HEK293 (cell line): Measurements from ENCODE around the gene MECP2.

ENCODE experiments used
- CTCF ChIA-PET: fragments of 350-600 bp; formaldehyde crosslinking; extraction: SDS; loops from one replicate; lab custom pipeline; 2021; ENCODE audit warnings: antibody characterized with exemption; lab: Yijun Ruan, JAX
- POLR2A ChIA-PET: fragments of 300-600 bp; formaldehyde crosslinking; extraction: SDS; loops from one replicate; lab custom pipeline; 2020; ENCODE audit warnings: antibody characterized with exemption, inconsistent platforms; lab: Yijun Ruan, JAX
- H3K27ac ChIP-seq: fragments of 200-500 bp; sonication (Bioruptor generic); 2 replicates; pipeline ENCODE4 v1.5.1; 2014; ENCODE audit warnings: low read depth, low read length, control low read depth, inconsistent platforms; ENCODE audit errors: extremely low read depth
- H3K36me3 ChIP-seq, 2 experiments: fragments of 200-500 bp in 1 of 2; sonication (Bioruptor generic) in 1 of 2; 1 replicate in 1 of 2; 2 replicates in 1 of 2; pipeline ENCODE4 v1.5.1; 2014 to 2017; ENCODE audit warnings: inconsistent platforms in 2 of 2, low read length in 2 of 2; ENCODE audit not compliant: control insufficient read depth in 2 of 2, insufficient read depth in 1 of 2
- H3K4me1 ChIP-seq: fragments of 200-500 bp; sonication (Bioruptor generic); 2 replicates; pipeline ENCODE4 v1.5.1; 2014; ENCODE audit warnings: mild to moderate bottlenecking, low read length, inconsistent platforms; ENCODE audit not compliant: control insufficient read depth, insufficient read depth
- H3K4me3 ChIP-seq: 2 replicates; pipeline ENCODE4 v1.5.1; 2011; ENCODE audit warnings: low read depth, mild to moderate bottlenecking, control low read depth, low read length, moderate library complexity
- H3K9me3 ChIP-seq: fragments of 200-500 bp; sonication (Bioruptor generic); 2 replicates; pipeline ENCODE4 v1.5.1; 2014; ENCODE audit warnings: low read depth, low read length, inconsistent platforms; ENCODE audit not compliant: control insufficient read depth, insufficient read depth
- EGR2 ChIP-seq: fragments of 450-650 bp; formaldehyde crosslinking; IDR thresholded peaks from 2 replicates; pipeline ENCODE4 v1.5.1; 2016; ENCODE audit warnings: low read depth, missing biosample characterization, missing genetic modification characterization
- RBAK ChIP-seq: fragments of 450-650 bp; formaldehyde crosslinking; IDR thresholded peaks from 2 replicates; pipeline ENCODE4 v1.5.1; 2016; ENCODE audit warnings: missing biosample characterization, missing genetic modification characterization
- SETDB1 ChIP-seq: IDR thresholded peaks from one replicate; pipeline ENCODE4 v1.6.1; 2017; ENCODE audit warnings: mild to moderate bottlenecking, low read length, moderate library complexity, mixed read lengths; ENCODE audit not compliant: insufficient read length
- ZFHX2 ChIP-seq: fragments of 450-650 bp; formaldehyde crosslinking; conservative IDR thresholded peaks from 2 replicates; pipeline ENCODE4 v1.5.1; 2016; ENCODE audit warnings: missing biosample characterization, missing genetic modification characterization
- ZNF501 ChIP-seq: fragments of 450-650 bp; formaldehyde crosslinking; IDR thresholded peaks from 2 replicates; pipeline ENCODE4 v1.5.1; 2016; ENCODE audit warnings: missing biosample characterization, missing genetic modification characterization
- ZNF561 ChIP-seq: fragments of 450-650 bp; IDR thresholded peaks from 2 replicates; pipeline ENCODE4 v1.5.1; 2018; ENCODE audit warnings: missing biosample characterization, missing genetic modification characterization, borderline replicate concordance
- ZNF664 ChIP-seq: fragments of 450-650 bp; formaldehyde crosslinking; IDR thresholded peaks from 2 replicates; pipeline ENCODE4 v1.5.1; 2016; ENCODE audit warnings: missing biosample characterization, missing genetic modification characterization
- ZNF792 ChIP-seq: fragments of 450-650 bp; formaldehyde crosslinking; IDR thresholded peaks from 2 replicates; pipeline ENCODE4 v1.5.1; 2016; ENCODE audit warnings: missing biosample characterization, missing genetic modification characterization
- ZSCAN16 ChIP-seq: fragments of 450-650 bp; formaldehyde crosslinking; IDR thresholded peaks from 2 replicates; pipeline ENCODE4 v1.5.1; 2016; ENCODE audit warnings: missing biosample characterization, missing genetic modification characterization
- TF ChIP-seq, protein P1 (sequence below): fragments of 450-650 bp; formaldehyde crosslinking; IDR thresholded peaks from 2 replicates; pipeline ENCODE4 v1.5.1; 2016; ENCODE audit warnings: missing biosample characterization, missing genetic modification characterization
- TF ChIP-seq, protein P2 (sequence below): fragments of 450-650 bp; formaldehyde crosslinking; IDR thresholded peaks from 2 replicates; pipeline ENCODE4 v1.5.1; 2016; ENCODE audit warnings: missing biosample characterization, missing genetic modification characterization
- TF ChIP-seq, protein P3 (sequence below): fragments of 450-650 bp; formaldehyde crosslinking; IDR thresholded peaks from 2 replicates; pipeline ENCODE4 v1.5.1; 2016; ENCODE audit warnings: missing biosample characterization, missing genetic modification characterization
- TF ChIP-seq, protein P4 (sequence below): fragments of 450-650 bp; formaldehyde crosslinking; IDR thresholded peaks from 2 replicates; pipeline ENCODE4 v1.5.1; 2016; ENCODE audit warnings: missing biosample characterization, missing genetic modification characterization
- TF ChIP-seq, protein P5 (sequence below): fragments of 450-650 bp; formaldehyde crosslinking; IDR thresholded peaks from 2 replicates; pipeline ENCODE4 v1.5.1; 2016; ENCODE audit warnings: missing biosample characterization, missing genetic modification characterization

Gene MECP2

DNA sequence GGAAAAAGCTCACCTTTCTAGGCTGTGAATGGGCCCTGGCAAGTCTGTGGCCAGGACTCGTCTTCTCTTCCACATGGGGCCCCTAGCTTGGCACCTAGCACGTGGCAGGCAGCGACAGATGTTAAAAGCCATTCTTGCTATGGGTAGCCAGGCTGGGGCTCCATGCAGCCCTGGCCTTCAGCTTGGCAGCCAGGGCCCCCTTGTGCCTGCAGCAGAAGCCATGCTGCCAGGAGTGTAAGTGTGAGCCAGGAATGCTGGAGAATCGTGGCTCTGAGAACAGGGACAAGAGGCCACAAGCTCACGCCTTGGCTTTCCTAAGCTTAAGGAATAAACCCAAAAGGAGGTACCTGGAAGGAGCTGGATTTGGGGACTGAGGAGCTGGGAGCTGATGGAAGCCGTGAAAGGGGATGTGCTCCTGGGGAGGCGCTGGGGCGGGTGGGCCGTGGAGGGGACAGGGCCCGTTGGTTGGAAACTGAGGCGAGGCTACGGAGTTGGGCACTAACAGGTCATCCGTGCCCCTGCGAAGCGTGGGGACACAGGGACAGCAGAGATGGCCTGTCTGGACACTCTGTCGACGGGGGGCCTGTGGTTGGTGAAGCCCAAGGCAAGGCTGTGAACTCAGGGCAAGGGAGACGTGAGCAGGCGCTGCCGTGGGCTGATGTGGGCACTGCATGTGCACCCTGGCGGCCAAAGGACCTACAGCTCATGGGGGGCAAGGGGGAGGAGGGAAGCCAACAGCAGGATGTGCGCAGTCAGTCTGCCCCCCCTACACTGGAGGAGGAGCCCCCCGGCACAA lies 45.6 kb upstream of the MECP2 start:
- TF ChIP-seq, protein P1, sequence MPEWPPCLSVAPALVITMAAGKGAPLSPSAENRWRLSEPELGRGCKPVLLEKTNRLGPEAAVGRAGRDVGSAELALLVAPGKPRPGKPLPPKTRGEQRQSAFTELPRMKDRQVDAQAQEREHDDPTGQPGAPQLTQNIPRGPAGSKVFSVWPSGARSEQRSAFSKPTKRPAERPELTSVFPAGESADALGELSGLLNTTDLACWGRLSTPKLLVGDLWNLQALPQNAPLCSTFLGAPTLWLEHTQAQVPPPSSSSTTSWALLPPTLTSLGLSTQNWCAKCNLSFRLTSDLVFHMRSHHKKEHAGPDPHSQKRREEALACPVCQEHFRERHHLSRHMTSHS, result no peak
- TF ChIP-seq ZNF561 (tag by site-specific recombination) (no peak), ZSCAN16 (tag by site-specific recombination) (no peak), ZNF792 (tag by site-specific recombination) (no peak), RBAK (tag by site-specific recombination) (no peak)
- H3K36me3 ChIP-seq, result no peaks in the 10 kb centered on the region
- ChIA-PET POLR2A (interaction anchor here (0.6 kb wide), 1 partner anchor 53 kb away, joined by 5 read pairs; no protein-coding TSS in a partner anchor), CTCF (interaction anchor here (0.6 to 1.2 kb wide), 2 partner anchors 12 to 391 kb away, joined by 3 to 4 read pairs; no protein-coding TSS in a partner anchor)
- H3K27ac ChIP-seq, result no peak overlapping the region
- H3K4me1 ChIP-seq, result no peaks in the 10 kb centered on the region
- no peaks in the 10 kb centered on the region for H3K9me3 ChIP-seq
- no peak overlapping the region for H3K4me3 ChIP-seq

DNA sequence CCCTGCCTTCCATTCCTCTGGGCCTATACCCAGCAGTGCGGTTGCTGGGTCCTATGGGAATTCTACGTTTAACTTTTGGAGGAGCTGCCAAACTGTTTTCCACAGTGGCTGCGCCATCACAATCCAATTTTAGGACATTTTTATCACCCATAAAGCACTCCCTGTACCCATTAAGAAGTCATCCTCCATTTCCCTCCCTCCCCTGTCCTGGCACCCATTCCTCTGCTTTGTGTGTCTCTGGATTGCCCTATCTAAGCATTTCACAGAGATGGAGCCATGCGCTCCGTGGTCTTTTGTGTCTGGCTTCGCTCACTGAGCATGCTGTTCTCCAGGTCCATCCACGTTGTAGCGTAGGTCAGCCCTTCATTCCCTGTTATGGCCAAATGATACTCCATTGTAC lies 44.9 kb upstream of the MECP2 start:
- CTCF ChIA-PET, result interaction anchor here (0.6 to 1.2 kb wide), 2 partner anchors 11 to 91 kb away, joined by 3 to 4 read pairs; no protein-coding TSS in a partner anchor
- no peaks in the 10 kb centered on the region for H3K4me1 ChIP-seq
- H3K36me3 ChIP-seq, result no peaks in the 10 kb centered on the region
- no peak overlapping the region for H3K4me3 ChIP-seq
- no peak for TF ChIP-seq ZNF501
- TF ChIP-seq ZNF664, result no peak
- TF ChIP-seq SETDB1, result no peak
- TF ChIP-seq, protein P2, sequence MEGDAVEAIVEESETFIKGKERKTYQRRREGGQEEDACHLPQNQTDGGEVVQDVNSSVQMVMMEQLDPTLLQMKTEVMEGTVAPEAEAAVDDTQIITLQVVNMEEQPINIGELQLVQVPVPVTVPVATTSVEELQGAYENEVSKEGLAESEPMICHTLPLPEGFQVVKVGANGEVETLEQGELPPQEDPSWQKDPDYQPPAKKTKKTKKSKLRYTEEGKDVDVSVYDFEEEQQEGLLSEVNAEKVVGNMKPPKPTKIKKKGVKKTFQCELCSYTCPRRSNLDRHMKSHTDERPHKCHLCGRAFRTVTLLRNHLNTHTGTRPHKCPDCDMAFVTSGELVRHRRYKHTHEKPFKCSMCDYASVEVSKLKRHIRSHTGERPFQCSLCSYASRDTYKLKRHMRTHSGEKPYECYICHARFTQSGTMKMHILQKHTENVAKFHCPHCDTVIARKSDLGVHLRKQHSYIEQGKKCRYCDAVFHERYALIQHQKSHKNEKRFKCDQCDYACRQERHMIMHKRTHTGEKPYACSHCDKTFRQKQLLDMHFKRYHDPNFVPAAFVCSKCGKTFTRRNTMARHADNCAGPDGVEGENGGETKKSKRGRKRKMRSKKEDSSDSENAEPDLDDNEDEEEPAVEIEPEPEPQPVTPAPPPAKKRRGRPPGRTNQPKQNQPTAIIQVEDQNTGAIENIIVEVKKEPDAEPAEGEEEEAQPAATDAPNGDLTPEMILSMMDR, result no peak
- TF ChIP-seq, protein P3, sequence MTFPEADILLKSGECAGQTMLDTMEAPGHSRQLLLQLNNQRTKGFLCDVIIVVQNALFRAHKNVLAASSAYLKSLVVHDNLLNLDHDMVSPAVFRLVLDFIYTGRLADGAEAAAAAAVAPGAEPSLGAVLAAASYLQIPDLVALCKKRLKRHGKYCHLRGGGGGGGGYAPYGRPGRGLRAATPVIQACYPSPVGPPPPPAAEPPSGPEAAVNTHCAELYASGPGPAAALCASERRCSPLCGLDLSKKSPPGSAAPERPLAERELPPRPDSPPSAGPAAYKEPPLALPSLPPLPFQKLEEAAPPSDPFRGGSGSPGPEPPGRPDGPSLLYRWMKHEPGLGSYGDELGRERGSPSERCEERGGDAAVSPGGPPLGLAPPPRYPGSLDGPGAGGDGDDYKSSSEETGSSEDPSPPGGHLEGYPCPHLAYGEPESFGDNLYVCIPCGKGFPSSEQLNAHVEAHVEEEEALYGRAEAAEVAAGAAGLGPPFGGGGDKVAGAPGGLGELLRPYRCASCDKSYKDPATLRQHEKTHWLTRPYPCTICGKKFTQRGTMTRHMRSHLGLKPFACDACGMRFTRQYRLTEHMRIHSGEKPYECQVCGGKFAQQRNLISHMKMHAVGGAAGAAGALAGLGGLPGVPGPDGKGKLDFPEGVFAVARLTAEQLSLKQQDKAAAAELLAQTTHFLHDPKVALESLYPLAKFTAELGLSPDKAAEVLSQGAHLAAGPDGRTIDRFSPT (tag by site-specific recombination), result no peak
- TF ChIP-seq, protein P4, sequence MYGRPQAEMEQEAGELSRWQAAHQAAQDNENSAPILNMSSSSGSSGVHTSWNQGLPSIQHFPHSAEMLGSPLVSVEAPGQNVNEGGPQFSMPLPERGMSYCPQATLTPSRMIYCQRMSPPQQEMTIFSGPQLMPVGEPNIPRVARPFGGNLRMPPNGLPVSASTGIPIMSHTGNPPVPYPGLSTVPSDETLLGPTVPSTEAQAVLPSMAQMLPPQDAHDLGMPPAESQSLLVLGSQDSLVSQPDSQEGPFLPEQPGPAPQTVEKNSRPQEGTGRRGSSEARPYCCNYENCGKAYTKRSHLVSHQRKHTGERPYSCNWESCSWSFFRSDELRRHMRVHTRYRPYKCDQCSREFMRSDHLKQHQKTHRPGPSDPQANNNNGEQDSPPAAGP, result no peak
- POLR2A ChIA-PET, result interaction anchor here (0.6 kb wide), 1 partner anchor 53 kb away, joined by 5 read pairs; no protein-coding TSS in a partner anchor
- H3K9me3 ChIP-seq, result no peaks in the 10 kb centered on the region
- no peak overlapping the region for H3K27ac ChIP-seq

DNA sequence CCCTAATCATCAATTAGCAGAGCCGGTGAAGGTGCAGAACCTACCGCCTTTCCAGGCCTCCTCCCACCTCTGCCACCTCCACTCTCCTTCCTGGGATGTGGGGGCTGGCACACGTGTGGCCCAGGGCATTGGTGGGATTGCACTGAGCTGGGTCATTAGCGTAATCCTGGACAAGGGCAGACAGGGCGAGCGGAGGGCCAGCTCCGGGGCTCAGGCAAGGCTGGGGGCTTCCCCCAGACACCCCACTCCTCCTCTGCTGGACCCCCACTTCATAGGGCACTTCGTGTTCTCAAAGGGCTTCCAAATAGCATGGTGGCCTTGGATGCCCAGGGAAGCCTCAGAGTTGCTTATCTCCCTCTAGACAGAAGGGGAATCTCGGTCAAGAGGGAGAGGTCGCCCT lies 43.2 kb upstream of the MECP2 start:
- H3K4me1 ChIP-seq, result no peaks in the 10 kb centered on the region
- no peaks in the 10 kb centered on the region for H3K36me3 ChIP-seq
- no peaks in the 10 kb centered on the region for H3K9me3 ChIP-seq
- ChIA-PET CTCF (interaction anchor here (0.6 kb wide), 1 partner anchor 9 kb away, joined by 3 read pairs; no protein-coding TSS in a partner anchor), POLR2A (no interaction called here)
- TF ChIP-seq ZFHX2 (peak; percentile 43), EGR2 (tag by site-specific recombination) (peak; percentile 31; the same call in 1 of the 2 replicates)
- TF ChIP-seq, protein P5, sequence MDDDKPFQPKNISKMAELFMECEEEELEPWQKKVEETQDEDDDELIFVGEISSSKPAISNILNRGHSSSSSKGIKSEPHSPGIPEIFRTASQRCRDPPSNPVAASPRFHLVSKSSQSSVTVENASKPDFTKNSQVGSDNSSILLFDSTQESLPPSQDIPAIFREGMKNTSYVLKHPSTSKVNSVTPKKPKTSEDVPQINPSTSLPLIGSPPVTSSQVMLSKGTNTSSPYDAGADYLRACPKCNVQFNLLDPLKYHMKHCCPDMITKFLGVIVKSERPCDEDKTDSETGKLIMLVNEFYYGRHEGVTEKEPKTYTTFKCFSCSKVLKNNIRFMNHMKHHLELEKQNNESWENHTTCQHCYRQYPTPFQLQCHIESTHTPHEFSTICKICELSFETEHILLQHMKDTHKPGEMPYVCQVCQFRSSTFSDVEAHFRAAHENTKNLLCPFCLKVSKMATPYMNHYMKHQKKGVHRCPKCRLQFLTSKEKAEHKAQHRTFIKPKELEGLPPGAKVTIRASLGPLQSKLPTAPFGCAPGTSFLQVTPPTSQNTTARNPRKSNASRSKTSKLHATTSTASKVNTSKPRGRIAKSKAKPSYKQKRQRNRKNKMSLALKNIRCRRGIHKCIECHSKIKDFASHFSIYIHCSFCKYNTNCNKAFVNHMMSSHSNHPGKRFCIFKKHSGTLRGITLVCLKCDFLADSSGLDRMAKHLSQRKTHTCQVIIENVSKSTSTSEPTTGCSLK (tag by site-specific recombination), result no peak
- no peak overlapping the region for H3K27ac ChIP-seq
- H3K4me3 ChIP-seq, result no peak overlapping the region
